GM18909 (cell line): Measurements from ENCODE around the gene RPP30.

Experiments used
- ATAC-seq: cut with Tn5 transposase; IDR thresholded peaks from one replicate; pipeline ENCODE4 v1.9.1; 2021; ENCODE audit warnings: mild to moderate bottlenecking; ENCODE audit not compliant: unreplicated experiment, poor library complexity

Gene RPP30

GRCh38 chr10:90915766-90916075 lies 43.9 kb downstream of the RPP30 start:
- no peak for ATAC-seq

- no peak for ATAC-seq
These were observed 44.8 kb downstream of the RPP30 start for GRCh38 chr10:90916392-90917237.

GRCh38 chr10:90917238-90917967 lies 45.6 kb downstream of the RPP30 start:
- ATAC-seq: no peak

- ATAC-seq: no peak
These were observed 46.2 kb downstream of the RPP30 start for GRCh38 chr10:90917968-90918318.

- ATAC-seq: no peak
These were observed 48.2 kb downstream of the RPP30 start for GRCh38 chr10:90919683-90920574.

- no peak for ATAC-seq
These were observed 49.4 kb downstream of the RPP30 start, which contains the start of gene ANKRD1 for GRCh38 chr10:90920986-90921666. TSS of gene ANKRD1 (minus strand) at chr10:90921087. CDS start at chr10:90921027, 60 bp downstream.

- ATAC-seq: no peak
These were observed 50.1 kb downstream of the RPP30 start for GRCh38 chr10:90921906-90922305.

GRCh38 chr10:90923111-90923731 lies 51.4 kb downstream of the RPP30 start:
- no peak for ATAC-seq

- ATAC-seq: no peak
These were observed 52.8 kb downstream of the RPP30 start for GRCh38 chr10:90924552-90924951.

- ATAC-seq: no peak
These were observed 53.6 kb downstream of the RPP30 start for GRCh38 chr10:90925079-90926029.

GRCh38 chr10:90927293-90927692 lies 55.5 kb downstream of the RPP30 start:
- ATAC-seq: no peak

GRCh38 chr10:90929179-90929578 lies 57.4 kb downstream of the RPP30 start:
- ATAC-seq: no peak

- no peak for ATAC-seq
These were observed 58.5 kb downstream of the RPP30 start for GRCh38 chr10:90930070-90930837.

GRCh38 chr10:90930971-90931871 lies 59.4 kb downstream of the RPP30 start:
- ATAC-seq: no peak

GRCh38 chr10:90935581-90936275 lies 64.0 kb downstream of the RPP30 start:
- ATAC-seq: no peak

- ATAC-seq: no peak
These were observed 64.5 kb downstream of the RPP30 start for GRCh38 chr10:90936276-90936659.
